GM10248 (cell line): ENCODE data around the gene IGFBP2.

ENCODE experiments used
- CTCF ChIA-PET: fragments of 300-600 bp; sonication (Branson Sonifier 250); formaldehyde crosslinking; extraction: SDS; loops from one replicate; lab custom pipeline; 2021; ENCODE audit warnings: antibody characterized with exemption; lab: Yijun Ruan, JAX
- POLR2A ChIA-PET: fragments of 350-650 bp; sonication (Branson Sonifier 250); formaldehyde crosslinking; extraction: SDS; loops from one replicate; lab custom pipeline; 2020; ENCODE audit warnings: antibody characterized with exemption; lab: Yijun Ruan, JAX
- DNase-seq: peaks from one replicate; pipeline ENCODE4 v3.0.0; 2012; ENCODE audit errors: extremely low spot score
- CTCF ChIP-seq: IDR thresholded peaks from 2 replicates; pipeline ENCODE4 v1.5.1; 2012; ENCODE audit warnings: mild to moderate bottlenecking, low read depth; ENCODE audit errors: extremely low read depth, missing control alignments, control extremely low read depth

IGFBP2 gene

GRCh38 chr2:216601632-216602409, 31.4 kb upstream of the IGFBP2 start:
- ChIA-PET CTCF (interaction anchor here (0.9 to 2.2 kb wide), 2 partner anchors 11 to 45 kb away, joined by 3 to 7 read pairs; no protein-coding TSS in a partner anchor), POLR2A (no interaction called here)
- TF ChIP-seq CTCF: no peak
- no peak for DNase-seq

GRCh38 chr2:216603010-216603883, 30.0 kb upstream of the IGFBP2 start:
- no peak for TF ChIP-seq CTCF
- CTCF ChIA-PET: interaction anchor here (1.3 kb wide), 1 partner anchor 84 kb away, joined by 5 read pairs; no protein-coding TSS in a partner anchor
- DNase-seq: no peak
- POLR2A ChIA-PET: no interaction called here

GRCh38 chr2:216603884-216604245, 29.4 kb upstream of the IGFBP2 start:
- ChIA-PET POLR2A (no interaction called here), CTCF (interaction anchor here (1.0 to 1.3 kb wide), 3 partner anchors 51 to 85 kb away, joined by 3 to 5 read pairs (median 3); no protein-coding TSS in a partner anchor)
- DNase-seq: no peak
- TF ChIP-seq CTCF: no peak

- ChIA-PET CTCF (interaction anchor here (1.0 to 1.3 kb wide), 5 partner anchors 9 to 85 kb away, joined by 3 to 5 read pairs (median 3); no protein-coding TSS in a partner anchor), POLR2A (no interaction called here)
- no peak for DNase-seq
- no peak for TF ChIP-seq CTCF
Measured at GRCh38 chr2:216604458-216604857, 28.8 kb upstream of the IGFBP2 start.

- ChIA-PET CTCF (interaction anchor here (1.0 to 1.5 kb wide), 2 partner anchors 24 to 60 kb away, joined by 3 read pairs; no protein-coding TSS in a partner anchor), POLR2A (no interaction called here)
- TF ChIP-seq CTCF: no peak
- peak; percentile 84 for DNase-seq
Measured at GRCh38 chr2:216606551-216607276, 26.5 kb upstream of the IGFBP2 start.

GRCh38 chr2:216607277-216607560, 26.0 kb upstream of the IGFBP2 start:
- ChIA-PET POLR2A (no interaction called here), CTCF (interaction anchor here (1.0 kb wide), 1 partner anchor 23 kb away, joined by 3 read pairs; no protein-coding TSS in a partner anchor)
- no peak for TF ChIP-seq CTCF
- DNase-seq: no peak
